ENCODE measurements around the gene SLC34A3. TPM values are rescaled to one million over a fixed set of nuclear protein-coding genes. Genes with fewer than 3 reads are reported as not detected.
A peak's percentile ranks its signal among the peaks of the same experiment; 100 is the strongest.

Gene SLC34A3
- total and polyA plus RNA-seq, 4 donors = 0.03 to 0.65 (median 0.12) TPM; not detected in 1

GRCh38 chr9:137281345-137282116 lies 50.8 kb downstream of the SLC34A3 start:
- 83 to 86% methylated on average over 31 to 39 of the region's 39 CpGs for WGBS, 2 donors
- no peak for ATAC-seq (ENCODE audit: insufficient read depth, low FRiP score)
- TF ChIP-seq CTCF (IDR thresholded peaks at IDR 0.05; ENCODE audit: control extremely low read depth, extremely low read depth) = no peak
- Histone ChIP-seq H3K27me3 (ENCODE audit: control insufficient read depth in 3 of 3, insufficient read depth in 3 of 3, low read length in 2 of 3) (no peaks in the 10 kb centered on the region), H3K36me3 (ENCODE audit: control insufficient read depth in 4 of 4, insufficient read depth in 4 of 4, low read length in 4 of 4) (peaks cover 0 to 30% (median 2%) of the 10 kb centered on the region in 4 donors), H3K27ac (ENCODE audit: low read depth in 1 of 2, low read length in 1 of 2) (no peak overlapping the region), H3K4me3 (no peak overlapping the region), H3K9me3 (ENCODE audit: control insufficient read depth in 4 of 4, insufficient read depth in 3 of 4, low read length in 3 of 4) (peaks cover 0 to 4% (median 0%) of the 10 kb centered on the region in 4 donors), H3K4me1 (ENCODE audit: control insufficient read depth in 5 of 5, insufficient read depth in 5 of 5, low read length in 5 of 5) (peaks cover 0 to 16% (median 2%) of the 10 kb centered on the region in 5 donors), H3K9ac (ENCODE audit: insufficient read depth in 1 of 2, low read length in 2 of 2) (no peak overlapping the region)
- peak in 1 of 3 donors; percentile 29 for DNase-seq

Other genes starting within 250 kb of the SLC34A3 start
Only the 30 nearest of the 31 such genes appear.
- 10 to 100 TPM; 16.6 to 58.1 TPM for gene PAXX, start 238.5 kb upstream of the SLC34A3 start, total RNA-seq
- gene PAXX, start 238.5 kb upstream of the SLC34A3 start, polyA plus RNA-seq = 100 to 1,000 TPM in 1 of 2 donors, 10 to 100 TPM in 1; 60.7 to 172 TPM
- gene CLIC3, start 234.3 kb upstream of the SLC34A3 start, total RNA-seq = 100 to 1,000 TPM in 1 of 2 donors, 10 to 100 TPM in 1; 72.0 to 115 TPM
- gene CLIC3, start 234.3 kb upstream of the SLC34A3 start, polyA plus RNA-seq = 10 to 100 TPM; 17.2 to 90.2 TPM
- 10 to 100 TPM; 13.4 to 39.0 TPM for gene ABCA2, start 202.7 kb upstream of the SLC34A3 start, total RNA-seq
- gene ABCA2, start 202.7 kb upstream of the SLC34A3 start, polyA plus RNA-seq = 10 to 100 TPM; 14.8 to 18.1 TPM
- gene FUT7, start 198.8 kb upstream of the SLC34A3 start, total RNA-seq = 1 to 10 TPM in 1 of 2 donors, under 1 TPM in 1; 0.37 to 1.0 TPM
- 1 to 10 TPM in 1 of 2 donors, under 1 TPM in 1; 0.45 to 5.5 TPM for gene FUT7, start 198.8 kb upstream of the SLC34A3 start, polyA plus RNA-seq
- 10 to 100 TPM; 28.7 to 99.3 TPM for gene NPDC1, start 184.7 kb upstream of the SLC34A3 start, total RNA-seq
- gene NPDC1, start 184.7 kb upstream of the SLC34A3 start, polyA plus RNA-seq = 10 to 100 TPM; 49.0 to 87.5 TPM
- gene ENTPD2, start 176.8 kb upstream of the SLC34A3 start, total RNA-seq = 1 to 10 TPM; 1.8 to 3.2 TPM
- under 1 TPM; 0.39 to 0.53 TPM for gene ENTPD2, start 176.8 kb upstream of the SLC34A3 start, polyA plus RNA-seq
- 1 to 10 TPM; 1.4 to 1.7 TPM for gene SAPCD2, start 160.3 kb upstream of the SLC34A3 start, total RNA-seq
- 1 to 10 TPM; 1.3 to 2.1 TPM for gene SAPCD2, start 160.3 kb upstream of the SLC34A3 start, polyA plus RNA-seq
- gene UAP1L1, start 153.4 kb upstream of the SLC34A3 start, total RNA-seq = 10 to 100 TPM; 12.2 to 35.5 TPM
- gene UAP1L1, start 153.4 kb upstream of the SLC34A3 start, polyA plus RNA-seq = 10 to 100 TPM; 14.5 to 19.7 TPM
- gene MAN1B1, start 143.9 kb upstream of the SLC34A3 start, total RNA-seq = 10 to 100 TPM; 56.7 to 70.9 TPM
- gene MAN1B1, start 143.9 kb upstream of the SLC34A3 start, polyA plus RNA-seq = 10 to 100 TPM; 40.3 to 56.9 TPM
- gene DPP7, start 116.2 kb upstream of the SLC34A3 start, total RNA-seq = 100 to 1,000 TPM in 1 of 2 donors, 10 to 100 TPM in 1; 48.0 to 236 TPM
- 100 to 1,000 TPM; 220 to 436 TPM for gene DPP7, start 116.2 kb upstream of the SLC34A3 start, polyA plus RNA-seq
- gene GRIN1, start 91.7 kb upstream of the SLC34A3 start, total RNA-seq = under 1 TPM; 0.06 to 0.49 TPM
- under 1 TPM; 0.18 to 0.51 TPM for gene GRIN1, start 91.7 kb upstream of the SLC34A3 start, polyA plus RNA-seq
- 1 to 10 TPM in 1 of 2 donors, under 1 TPM in 1; 0.77 to 5.2 TPM for gene LRRC26, start 60.9 kb upstream of the SLC34A3 start, total RNA-seq
- gene LRRC26, start 60.9 kb upstream of the SLC34A3 start, polyA plus RNA-seq = under 1 TPM; 0.12 to 0.37 TPM
- not detected for gene TMEM210, start 58.8 kb upstream of the SLC34A3 start, total RNA-seq
- gene TMEM210, start 58.8 kb upstream of the SLC34A3 start, polyA plus RNA-seq = not detected
- 10 to 100 TPM; 31.9 to 60.9 TPM for gene ANAPC2, start 42.3 kb upstream of the SLC34A3 start, total RNA-seq
- gene ANAPC2, start 42.3 kb upstream of the SLC34A3 start, polyA plus RNA-seq = 10 to 100 TPM; 32.3 to 50.0 TPM
- 10 to 100 TPM; 40.8 to 87.0 TPM for gene SSNA1, start 42.2 kb upstream of the SLC34A3 start, total RNA-seq
- gene SSNA1, start 42.2 kb upstream of the SLC34A3 start, polyA plus RNA-seq = 100 to 1,000 TPM; 114 to 144 TPM
- 10 to 100 TPM in 1 of 2 donors, 1 to 10 TPM in 1; 8.9 to 30.6 TPM for gene TPRN, start 30.2 kb upstream of the SLC34A3 start, total RNA-seq
- gene TPRN, start 30.2 kb upstream of the SLC34A3 start, polyA plus RNA-seq = 10 to 100 TPM; 12.6 to 18.3 TPM
- gene TMEM203, start 25.3 kb upstream of the SLC34A3 start, total RNA-seq = 10 to 100 TPM; 26.0 to 35.8 TPM
- 10 to 100 TPM; 31.8 to 39.3 TPM for gene TMEM203, start 25.3 kb upstream of the SLC34A3 start, polyA plus RNA-seq
- gene NDOR1, start 25.2 kb upstream of the SLC34A3 start, total RNA-seq = 10 to 100 TPM in 1 of 2 donors, 1 to 10 TPM in 1; 4.5 to 22.0 TPM
- 10 to 100 TPM; 11.8 to 12.2 TPM for gene NDOR1, start 25.2 kb upstream of the SLC34A3 start, polyA plus RNA-seq
- gene RNF208, start 8.7 kb upstream of the SLC34A3 start, total RNA-seq = 1 to 10 TPM; 1.7 to 7.5 TPM
- gene RNF208, start 8.7 kb upstream of the SLC34A3 start, polyA plus RNA-seq = 10 to 100 TPM in 1 of 2 donors, 1 to 10 TPM in 1; 3.1 to 12.0 TPM
- gene CYSRT1, start 5.7 kb upstream of the SLC34A3 start, total RNA-seq = under 1 TPM in 1 of 2 donors, not detected in 1; 0.92 TPM
- gene CYSRT1, start 5.7 kb upstream of the SLC34A3 start, polyA plus RNA-seq = 1 to 10 TPM in 1 of 2 donors, under 1 TPM in 1; 0.70 to 2.7 TPM
- 1 to 10 TPM in 1 of 2 donors, under 1 TPM in 1; 0.52 to 1.1 TPM for gene RNF224, start 3.4 kb upstream of the SLC34A3 start, total RNA-seq
- gene RNF224, start 3.4 kb upstream of the SLC34A3 start, polyA plus RNA-seq = 1 to 10 TPM in 1 of 2 donors, under 1 TPM in 1; 0.24 to 1.1 TPM
- 100 to 1,000 TPM; 163 to 505 TPM for gene TUBB4B, start 10.4 kb downstream of the SLC34A3 start, total RNA-seq
- 100 to 1,000 TPM; 326 to 338 TPM for gene TUBB4B, start 10.4 kb downstream of the SLC34A3 start, polyA plus RNA-seq
- not detected for gene STPG3, start 20.4 kb downstream of the SLC34A3 start, total RNA-seq
- gene STPG3, start 20.4 kb downstream of the SLC34A3 start, polyA plus RNA-seq = under 1 TPM in 1 of 2 donors, not detected in 1; 0.18 TPM
- 10 to 100 TPM; 30.4 to 56.2 TPM for gene NELFB, start 24.4 kb downstream of the SLC34A3 start, total RNA-seq
- gene NELFB, start 24.4 kb downstream of the SLC34A3 start, polyA plus RNA-seq = 10 to 100 TPM; 37.3 to 51.1 TPM
- gene TOR4A, start 46.8 kb downstream of the SLC34A3 start, total RNA-seq = 10 to 100 TPM; 12.1 to 42.5 TPM
- 10 to 100 TPM in 1 of 2 donors, 1 to 10 TPM in 1; 9.6 to 29.2 TPM for gene TOR4A, start 46.8 kb downstream of the SLC34A3 start, polyA plus RNA-seq
- 10 to 100 TPM in 1 of 2 donors, 1 to 10 TPM in 1; 5.2 to 10.8 TPM for gene NRARP, start 71.4 kb downstream of the SLC34A3 start, total RNA-seq
- gene NRARP, start 71.4 kb downstream of the SLC34A3 start, polyA plus RNA-seq = 1 to 10 TPM; 2.1 to 6.4 TPM
- gene EXD3, start 192.3 kb downstream of the SLC34A3 start, total RNA-seq = 10 to 100 TPM; 17.5 to 21.5 TPM
- gene EXD3, start 192.3 kb downstream of the SLC34A3 start, polyA plus RNA-seq = 10 to 100 TPM in 1 of 2 donors, 1 to 10 TPM in 1; 8.6 to 30.5 TPM
- 10 to 100 TPM in 1 of 2 donors, 1 to 10 TPM in 1; 3.1 to 10.1 TPM for gene NOXA1, start 192.5 kb downstream of the SLC34A3 start, total RNA-seq
- gene NOXA1, start 192.5 kb downstream of the SLC34A3 start, polyA plus RNA-seq = 10 to 100 TPM in 1 of 2 donors, 1 to 10 TPM in 1; 2.1 to 11.7 TPM
- gene ENTPD8, start 210.5 kb downstream of the SLC34A3 start, total RNA-seq = under 1 TPM; 0.14 to 0.28 TPM
- gene ENTPD8, start 210.5 kb downstream of the SLC34A3 start, polyA plus RNA-seq = under 1 TPM; 0.08 to 0.45 TPM
- gene NSMF, start 228.4 kb downstream of the SLC34A3 start, total RNA-seq = 10 to 100 TPM; 13.8 to 34.1 TPM
- 10 to 100 TPM; 26.1 to 39.8 TPM for gene NSMF, start 228.4 kb downstream of the SLC34A3 start, polyA plus RNA-seq

Measured in lung (tissue), 12 donors.